HG02763 (cell line): ENCODE measurements around the gene ZNF740.
"Not testable (repeated sequence)": the region's sequence is repeated elsewhere in the genome, so short reads cannot be mapped to it uniquely, and the experiment has no call there.

Experiments used
- ATAC-seq: cut with Tn5 transposase; IDR thresholded peaks from one replicate; pipeline ENCODE4 v1.9.1; 2021; ENCODE audit warnings: mild to moderate bottlenecking, moderate library complexity; ENCODE audit not compliant: unreplicated experiment

Gene ZNF740

DNA sequence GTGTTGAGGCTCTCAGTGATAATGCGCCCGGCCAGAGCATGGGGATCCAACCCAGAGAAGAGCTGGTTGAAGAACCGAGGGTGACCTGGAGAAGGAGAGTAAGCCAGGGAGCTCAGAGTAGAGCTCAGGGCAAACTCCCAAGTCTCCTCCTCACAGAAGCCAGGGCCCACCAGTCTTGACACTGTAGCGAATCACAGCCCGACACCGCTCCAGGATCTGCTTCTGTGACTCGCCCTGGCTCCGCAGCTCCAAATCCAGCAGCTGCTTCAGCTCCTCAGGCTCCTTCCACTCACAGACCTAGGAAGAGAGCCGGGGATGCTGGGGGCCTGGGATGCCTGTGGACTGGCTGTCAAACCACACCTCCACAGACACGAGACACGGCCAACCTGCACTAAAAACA is 8.2 kb upstream of the ZNF740 start:
- ATAC-seq = no peak

GRCh38 chr12:53173085-53173715 is 7.3 kb upstream of the ZNF740 start:
- ATAC-seq = no peak

DNA sequence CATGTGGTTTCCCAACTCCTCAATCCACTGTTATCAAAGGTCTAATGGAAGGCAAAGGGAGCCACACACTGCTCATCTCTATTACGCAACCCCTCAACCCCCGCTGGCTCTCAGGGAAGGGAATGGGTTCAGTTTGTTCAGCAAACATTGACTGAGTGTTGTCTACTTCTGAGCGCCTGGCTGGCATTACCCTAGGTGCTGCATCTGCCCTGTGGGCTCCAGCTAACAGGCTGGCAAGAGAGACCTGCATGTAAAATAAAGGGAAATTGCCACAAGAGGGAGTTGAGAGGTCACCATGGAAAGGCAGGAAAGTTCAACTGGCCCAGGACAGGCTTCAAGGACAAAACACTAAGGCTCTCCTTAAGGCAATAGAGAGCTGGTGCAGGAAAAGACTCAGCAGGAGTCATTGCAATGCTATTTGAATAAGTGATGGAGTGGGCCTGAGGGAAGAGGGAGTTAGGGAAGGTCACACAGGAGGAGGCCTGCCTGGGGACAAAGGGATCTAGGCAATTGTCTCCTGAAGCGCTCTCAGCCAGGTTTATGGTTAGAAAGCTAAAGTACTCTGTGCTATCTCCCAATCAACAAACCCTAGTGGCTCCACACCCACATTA is 5.5 kb upstream of the ZNF740 start:
- no peak for ATAC-seq

DNA sequence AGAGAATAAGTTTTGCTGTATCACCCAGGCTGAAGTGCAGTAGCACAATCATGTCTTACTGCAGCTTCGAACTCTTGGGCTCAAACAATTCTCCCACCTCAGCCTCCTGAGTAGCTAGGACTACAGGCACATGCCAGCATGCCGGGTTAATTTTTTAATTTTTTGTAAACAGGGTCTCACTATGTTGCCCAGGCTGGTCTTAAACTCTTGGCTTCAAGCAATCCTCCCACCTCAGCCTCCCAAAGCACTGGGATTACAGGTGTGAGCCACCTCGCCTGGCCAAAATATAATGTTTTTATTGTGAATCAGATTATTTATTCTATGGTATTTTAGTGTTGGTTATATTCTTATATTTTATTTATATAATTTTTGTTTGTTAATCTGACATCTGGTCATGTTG is 3.8 kb upstream of the ZNF740 start:
- ATAC-seq = no peak

- ATAC-seq = not testable (repeated sequence)
These were observed 3.1 kb upstream of the ZNF740 start for GRCh38 chr12:53177447-53177846.

GRCh38 chr12:53178803-53179202 is 1.7 kb upstream of the ZNF740 start:
- ATAC-seq = not testable (repeated sequence)

DNA sequence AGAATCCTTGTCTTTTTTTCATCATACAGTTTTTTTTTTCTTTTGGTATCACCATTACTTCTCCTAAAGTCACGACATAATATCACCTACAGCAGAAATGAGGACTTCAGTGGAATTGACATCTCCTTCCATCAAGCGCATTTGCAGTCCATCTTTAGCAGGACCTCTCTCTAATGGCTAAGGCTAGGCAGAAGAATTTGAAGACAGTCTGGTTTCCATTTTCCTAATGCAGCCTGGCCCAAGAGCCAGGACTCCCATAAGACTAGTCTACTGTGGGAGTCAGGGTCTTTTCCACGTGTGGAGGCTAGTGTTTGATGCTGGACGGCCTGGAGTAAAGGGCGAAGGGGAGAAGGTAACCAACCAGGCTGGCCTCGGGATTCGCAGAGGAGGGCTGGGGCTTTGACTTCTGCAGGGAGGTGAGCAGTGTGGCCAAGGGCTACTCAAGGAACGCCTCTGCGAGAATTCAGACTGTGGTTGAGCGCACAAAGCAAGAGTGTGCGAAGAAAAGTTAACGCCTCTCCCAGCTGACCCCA is 769 bp upstream of the ZNF740 start:
- ATAC-seq = peak; percentile 16

- ATAC-seq = peak; percentile 45
These were observed 566 bp downstream of the ZNF740 start for GRCh38 chr12:53180931-53181645.

DNA sequence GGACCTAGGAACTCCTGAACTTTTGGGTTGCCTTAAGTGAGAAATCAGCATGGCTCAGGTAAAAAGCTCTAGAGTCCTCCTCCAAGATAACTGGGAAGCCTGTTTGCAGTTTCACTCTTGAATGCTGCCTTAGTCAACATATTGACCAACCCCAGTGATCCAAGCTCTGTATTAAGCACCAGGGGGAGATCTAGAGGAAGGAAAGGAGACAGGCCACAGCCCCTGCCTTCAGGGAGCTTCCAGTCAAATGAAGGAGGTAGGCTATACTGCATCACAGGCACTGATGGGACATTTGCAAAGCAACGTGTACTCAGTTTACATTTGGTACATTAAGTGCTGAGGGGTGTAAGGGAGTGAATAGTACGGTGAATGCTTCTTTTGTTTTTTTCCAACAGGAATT is 1.4 kb downstream of the ZNF740 start:
- no peak for ATAC-seq

DNA sequence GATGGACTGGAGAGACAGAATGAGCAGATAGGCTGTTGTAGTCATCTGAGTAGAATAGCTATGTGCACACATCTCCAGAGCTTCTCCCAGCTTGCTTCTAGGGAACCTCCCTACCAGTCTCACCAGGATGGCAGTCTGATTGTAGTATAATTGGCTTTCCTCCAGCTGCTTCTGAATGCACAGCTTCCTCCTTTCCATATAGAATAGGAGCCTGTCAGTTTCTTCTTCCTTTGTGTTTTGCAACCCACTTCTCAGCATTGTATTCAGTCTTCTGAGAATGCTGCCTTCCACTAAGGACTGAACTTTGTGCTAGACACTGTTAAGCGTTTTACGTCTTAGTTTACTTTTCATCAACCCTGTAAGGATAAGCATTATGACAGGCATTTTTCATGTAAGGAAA is 2.4 kb downstream of the ZNF740 start:
- ATAC-seq = no peak

DNA sequence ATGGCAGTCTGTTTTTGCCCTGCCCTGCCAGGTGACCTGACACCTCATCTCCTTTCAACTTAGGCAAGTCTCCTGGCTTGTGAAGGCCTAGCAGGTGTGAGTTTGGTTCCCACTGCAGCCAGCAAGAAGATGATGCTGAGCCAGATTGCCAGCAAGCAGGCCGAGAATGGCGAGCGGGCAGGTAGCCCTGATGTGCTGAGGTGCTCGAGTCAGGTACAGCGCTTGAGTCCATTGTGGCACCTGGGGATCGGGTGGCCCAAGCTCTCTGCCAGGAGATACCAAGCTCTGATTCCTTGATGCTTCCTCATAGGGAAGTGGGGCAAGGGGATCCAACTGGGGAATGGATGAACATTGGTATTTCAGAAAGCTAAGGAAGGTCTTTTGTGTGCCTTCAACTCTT is 4.3 kb downstream of the ZNF740 start:
- ATAC-seq = no peak

- ATAC-seq = no peak
These were observed 5.1 kb downstream of the ZNF740 start for GRCh38 chr12:53185582-53186153.

GRCh38 chr12:53186745-53187144 is 6.2 kb downstream of the ZNF740 start:
- ATAC-seq = no peak

GRCh38 chr12:53187145-53187899 is 6.8 kb downstream of the ZNF740 start:
- no peak for ATAC-seq

DNA sequence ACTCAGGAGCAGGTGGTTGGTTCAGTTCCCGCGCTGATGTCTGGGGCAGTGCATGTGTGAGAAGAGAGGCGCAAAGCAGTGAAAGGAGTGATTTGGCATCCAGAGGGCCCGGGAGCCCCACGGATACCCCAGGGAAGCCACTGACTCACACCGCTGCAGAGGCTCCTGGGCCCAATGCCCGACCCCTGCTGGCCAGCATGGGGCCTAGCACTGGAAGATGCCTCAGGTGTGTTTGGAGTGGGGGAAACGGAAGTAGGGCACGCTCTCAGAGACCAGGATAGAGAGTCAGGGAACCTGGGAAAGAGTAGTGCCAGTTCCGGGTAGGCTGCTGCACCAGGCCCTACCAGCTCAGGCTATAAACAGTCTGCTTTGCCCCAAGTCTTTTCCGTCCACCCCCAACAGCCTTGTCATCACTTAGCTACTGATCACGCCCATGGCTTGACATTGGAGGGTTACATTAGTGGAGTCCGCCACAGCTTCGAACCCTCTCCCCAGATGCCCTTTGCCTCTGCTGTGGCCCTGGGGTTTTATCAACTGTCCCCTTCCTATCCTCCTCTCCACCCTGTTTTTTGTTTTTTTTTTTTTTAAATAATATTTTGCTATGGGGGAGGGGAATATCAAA is 9.7 kb downstream of the ZNF740 start:
- no peak for ATAC-seq

GRCh38 chr12:53191096-53191884 is 10.8 kb downstream of the ZNF740 start:
- no peak for ATAC-seq

GRCh38 chr12:53191885-53192530 is 11.5 kb downstream of the ZNF740 start:
- no peak for ATAC-seq

DNA sequence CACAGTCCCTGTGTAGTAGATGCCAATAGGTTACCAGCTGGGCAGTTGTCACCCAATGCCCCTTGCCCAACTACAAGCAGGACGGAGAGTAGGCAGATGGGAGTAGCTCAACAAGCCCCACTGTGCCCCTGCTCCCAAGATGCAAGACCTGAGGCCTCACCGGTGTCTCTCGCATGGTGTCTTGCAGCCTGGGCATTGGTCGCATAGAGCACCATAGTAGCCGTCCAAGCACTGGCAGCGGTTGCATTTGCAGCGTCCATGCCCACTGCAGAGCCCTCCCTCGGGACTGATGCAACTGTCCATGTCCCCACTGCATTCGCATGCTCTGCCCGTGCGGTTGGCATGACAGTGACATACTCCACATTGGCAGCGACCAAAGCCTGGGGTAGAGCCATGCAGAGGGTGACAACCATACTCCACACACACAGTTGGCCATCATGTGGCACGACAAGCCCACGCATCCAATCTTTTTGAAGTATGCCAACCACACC is 12.1 kb downstream of the ZNF740 start:
- no peak for ATAC-seq

GRCh38 chr12:53193040-53193439 is 12.5 kb downstream of the ZNF740 start:
- no peak for ATAC-seq
